Neural cell (in vitro differentiated cells): ENCODE measurements around the gene SRPK1.

Source experiments
- CTCF ChIP-seq: fragments of 450-650 bp; IDR thresholded peaks from 2 replicates; pipeline ENCODE4 v1.5.1; 2014; ENCODE audit warnings: antibody characterized with exemption, mild to moderate bottlenecking, moderate library complexity; ENCODE audit not compliant: poor library complexity, severe bottlenecking
- EP300 ChIP-seq: fragments of 450-650 bp; conservative IDR thresholded peaks from 2 replicates; pipeline ENCODE4 v1.6.1; 2014; ENCODE audit warnings: antibody characterized with exemption, mild to moderate bottlenecking, moderate library complexity; ENCODE audit not compliant: poor library complexity, severe bottlenecking
- MXI1 ChIP-seq: fragments of 450-650 bp; conservative IDR thresholded peaks from 2 replicates; pipeline ENCODE4 v1.6.1; 2014; ENCODE audit warnings: antibody characterized with exemption, mild to moderate bottlenecking; ENCODE audit not compliant: poor library complexity, severe bottlenecking
- POLR2AphosphoS5 ChIP-seq: IDR thresholded peaks from 2 replicates; pipeline ENCODE4 v1.6.1; 2012
- RAD21 ChIP-seq: fragments of 450-650 bp; conservative IDR thresholded peaks from 2 replicates; pipeline ENCODE4 v1.6.1; 2014; ENCODE audit warnings: antibody characterized with exemption, mild to moderate bottlenecking, moderate library complexity
- REST ChIP-seq: IDR thresholded peaks from 2 replicates; pipeline ENCODE4 v1.6.1; 2012; ENCODE audit warnings: borderline replicate concordance
- SMC3 ChIP-seq: fragments of 450-650 bp; conservative IDR thresholded peaks from 2 replicates; pipeline ENCODE4 v1.6.1; 2014; ENCODE audit warnings: antibody characterized with exemption, mild to moderate bottlenecking, moderate library complexity; ENCODE audit not compliant: poor library complexity
- TAF1 ChIP-seq: IDR thresholded peaks from 2 replicates; pipeline ENCODE4 v1.6.1; 2012; ENCODE audit warnings: low read depth

- TF ChIP-seq EP300 (no peak), CTCF (no peak), TAF1 (no peak), RAD21 (no peak), POLR2AphosphoS5 (no peak), SMC3 (no peak), REST (no peak), MXI1 (no peak)
These were observed 103.4 kb downstream of the SRPK1 start for GRCh38 chr6:35817515-35817914.
